HG03039 (cell line): ENCODE results near the gene CCNF.
"Not testable (repeated sequence)": the region's sequence is repeated elsewhere in the genome, so short reads cannot be mapped to it uniquely, and the experiment has no call there.

Source experiments
- ATAC-seq: cut with Tn5 transposase; IDR thresholded peaks from one replicate; pipeline ENCODE4 v1.9.1; 2021; ENCODE audit warnings: mild to moderate bottlenecking, moderate library complexity; ENCODE audit not compliant: unreplicated experiment

CCNF gene, protein sequence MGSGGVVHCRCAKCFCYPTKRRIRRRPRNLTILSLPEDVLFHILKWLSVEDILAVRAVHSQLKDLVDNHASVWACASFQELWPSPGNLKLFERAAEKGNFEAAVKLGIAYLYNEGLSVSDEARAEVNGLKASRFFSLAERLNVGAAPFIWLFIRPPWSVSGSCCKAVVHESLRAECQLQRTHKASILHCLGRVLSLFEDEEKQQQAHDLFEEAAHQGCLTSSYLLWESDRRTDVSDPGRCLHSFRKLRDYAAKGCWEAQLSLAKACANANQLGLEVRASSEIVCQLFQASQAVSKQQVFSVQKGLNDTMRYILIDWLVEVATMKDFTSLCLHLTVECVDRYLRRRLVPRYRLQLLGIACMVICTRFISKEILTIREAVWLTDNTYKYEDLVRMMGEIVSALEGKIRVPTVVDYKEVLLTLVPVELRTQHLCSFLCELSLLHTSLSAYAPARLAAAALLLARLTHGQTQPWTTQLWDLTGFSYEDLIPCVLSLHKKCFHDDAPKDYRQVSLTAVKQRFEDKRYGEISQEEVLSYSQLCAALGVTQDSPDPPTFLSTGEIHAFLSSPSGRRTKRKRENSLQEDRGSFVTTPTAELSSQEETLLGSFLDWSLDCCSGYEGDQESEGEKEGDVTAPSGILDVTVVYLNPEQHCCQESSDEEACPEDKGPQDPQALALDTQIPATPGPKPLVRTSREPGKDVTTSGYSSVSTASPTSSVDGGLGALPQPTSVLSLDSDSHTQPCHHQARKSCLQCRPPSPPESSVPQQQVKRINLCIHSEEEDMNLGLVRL

DNA sequence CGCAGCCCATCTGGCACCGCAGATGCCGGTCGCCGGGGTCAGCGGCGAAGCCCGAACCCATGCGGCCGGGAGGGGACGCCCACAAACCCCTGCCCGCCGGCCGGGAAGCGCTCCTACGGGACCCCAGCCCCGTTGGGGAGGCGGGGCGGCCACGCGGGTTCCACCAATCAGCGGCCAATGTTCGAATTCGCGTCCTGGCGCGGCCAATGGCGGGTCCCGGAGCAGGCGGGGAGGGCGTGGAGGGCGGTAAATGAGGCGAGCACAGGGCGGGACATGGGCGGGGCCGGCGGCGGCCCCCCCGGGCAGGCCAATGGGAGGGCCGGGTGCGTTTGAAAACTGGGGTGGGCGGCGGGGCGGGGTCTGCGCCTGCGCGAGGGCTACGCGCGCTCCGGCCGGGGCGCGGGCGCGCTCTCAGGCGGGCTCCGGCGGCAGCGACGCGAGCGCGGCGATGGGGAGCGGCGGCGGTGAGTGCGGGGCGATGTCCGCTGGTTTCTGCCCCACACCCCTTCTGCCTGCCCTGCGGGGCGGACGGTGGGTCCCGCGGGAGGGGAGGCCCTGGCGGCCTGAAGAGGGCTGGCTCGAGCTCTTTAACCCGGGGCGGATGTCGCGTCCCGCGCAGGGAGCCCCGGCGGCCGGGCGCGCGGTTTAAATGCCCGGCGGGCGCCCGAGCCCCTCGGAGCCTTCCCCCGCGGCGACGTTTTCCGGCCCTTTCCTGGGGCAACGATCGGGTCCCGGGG is at the start of gene CCNF:
TSS of gene CCNF (plus strand) at position 414 of the 737 bp plus-strand sequence. CDS start at position 449, 35 bp downstream.
- peak; percentile 77 for ATAC-seq

DNA sequence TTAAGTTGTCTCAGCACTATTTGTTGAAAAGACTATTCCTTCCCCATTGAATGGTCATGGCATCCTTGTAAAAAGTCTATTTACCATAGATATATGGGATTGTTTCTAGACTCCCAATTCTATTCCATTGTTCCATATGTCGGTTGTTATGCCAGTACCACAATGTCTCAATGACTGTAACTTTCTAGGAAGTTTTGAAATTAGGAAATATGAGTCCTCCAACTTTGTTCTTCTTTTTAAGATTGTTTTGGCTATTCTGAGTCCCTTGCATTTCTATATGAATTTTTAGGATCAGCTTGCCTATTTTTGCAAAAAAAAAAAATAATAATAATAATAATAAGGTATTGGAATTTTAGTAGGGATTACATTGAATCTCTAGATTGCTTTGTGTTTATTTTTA is 45.7 kb upstream of the CCNF start:
- ATAC-seq = no peak

DNA sequence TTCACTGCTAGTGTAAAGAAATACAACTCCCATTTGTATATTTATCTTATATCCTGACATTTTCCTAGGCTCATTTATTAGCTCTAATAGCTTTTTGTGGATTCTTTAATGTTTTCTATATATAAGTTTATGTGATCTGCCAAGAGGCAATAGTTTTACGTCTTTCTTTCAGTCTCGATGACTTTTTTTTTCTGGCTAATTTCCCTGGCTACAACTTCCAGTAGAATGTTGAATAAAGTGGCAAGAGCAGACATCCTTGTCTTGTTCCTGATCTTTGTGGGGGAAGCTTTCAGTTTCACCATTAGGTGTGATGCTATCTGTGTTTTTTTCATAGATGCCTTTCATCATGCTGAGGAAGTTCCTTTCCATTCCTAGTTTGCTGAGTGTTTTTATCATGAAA is 44.8 kb upstream of the CCNF start:
- no peak for ATAC-seq

DNA sequence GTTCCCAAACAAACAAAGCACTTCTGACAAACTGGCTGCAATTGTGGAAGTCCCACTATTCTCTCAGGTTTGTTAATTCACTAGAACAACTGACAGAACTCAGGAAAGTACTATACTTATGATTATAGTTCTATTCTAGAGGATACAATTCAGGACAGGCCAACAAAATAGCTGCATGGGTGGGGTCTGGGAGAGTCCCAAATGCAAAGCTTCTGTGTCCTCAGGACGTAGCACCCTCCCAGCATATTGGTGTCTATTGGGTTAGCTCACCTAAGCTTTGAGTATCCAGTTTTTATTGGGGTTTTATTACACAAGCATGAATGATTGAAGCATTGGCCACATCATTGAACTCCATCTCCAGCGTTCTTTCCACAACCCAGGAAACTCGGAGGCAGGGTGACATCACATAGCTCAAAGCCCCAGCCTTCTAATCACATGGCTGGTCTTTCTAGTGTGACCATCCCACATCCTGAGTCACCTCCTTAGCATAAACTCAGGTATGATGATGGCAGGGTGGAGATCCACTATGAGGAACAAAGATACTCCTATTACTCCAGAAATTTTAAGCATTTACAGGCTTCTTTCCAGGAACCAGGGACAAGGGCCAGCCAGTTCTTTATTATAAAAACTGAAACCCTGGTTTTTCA is 43.9 kb upstream of the CCNF start:
- no peak for ATAC-seq

DNA sequence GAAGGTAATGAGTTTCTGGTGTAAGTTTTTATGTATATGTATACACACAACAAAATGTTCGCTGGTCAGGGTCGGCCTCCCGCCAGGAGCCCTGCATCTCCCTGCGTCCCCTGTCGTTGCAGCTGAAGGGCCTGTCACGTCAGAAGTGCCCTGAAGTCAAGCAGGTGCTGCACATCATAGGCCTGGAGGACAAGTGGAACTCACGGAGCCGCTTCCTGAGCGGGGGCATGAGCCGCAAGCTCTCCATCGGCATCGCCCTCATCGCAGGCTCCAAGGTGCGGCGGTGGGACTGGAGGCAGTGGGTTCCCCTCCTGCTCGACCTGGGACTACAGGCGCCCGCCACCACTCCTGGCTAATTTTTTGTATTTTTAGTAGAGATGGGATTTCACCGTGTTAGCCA is 43.3 kb upstream of the CCNF start:
- not testable (repeated sequence) for ATAC-seq

DNA sequence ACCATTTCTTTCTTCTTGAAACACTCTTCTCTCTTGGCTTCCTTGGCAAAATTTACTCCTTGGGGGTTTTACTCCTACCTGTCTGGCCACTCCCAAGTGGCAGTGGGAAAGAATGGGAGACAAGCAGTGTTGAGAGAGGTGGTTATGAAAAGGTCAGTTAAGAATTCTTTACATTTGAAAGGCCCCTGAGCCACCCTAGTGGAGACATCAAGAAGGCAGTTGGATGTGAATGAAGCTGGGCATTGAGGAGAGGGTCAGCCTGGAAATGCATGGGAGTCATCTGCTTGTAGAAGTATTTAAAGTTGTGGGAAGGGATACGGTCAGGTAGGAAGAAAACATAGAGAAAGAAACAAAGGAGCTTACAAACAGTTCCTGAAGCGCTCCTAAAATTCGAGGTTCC is 42.3 kb upstream of the CCNF start:
- ATAC-seq = no peak

DNA sequence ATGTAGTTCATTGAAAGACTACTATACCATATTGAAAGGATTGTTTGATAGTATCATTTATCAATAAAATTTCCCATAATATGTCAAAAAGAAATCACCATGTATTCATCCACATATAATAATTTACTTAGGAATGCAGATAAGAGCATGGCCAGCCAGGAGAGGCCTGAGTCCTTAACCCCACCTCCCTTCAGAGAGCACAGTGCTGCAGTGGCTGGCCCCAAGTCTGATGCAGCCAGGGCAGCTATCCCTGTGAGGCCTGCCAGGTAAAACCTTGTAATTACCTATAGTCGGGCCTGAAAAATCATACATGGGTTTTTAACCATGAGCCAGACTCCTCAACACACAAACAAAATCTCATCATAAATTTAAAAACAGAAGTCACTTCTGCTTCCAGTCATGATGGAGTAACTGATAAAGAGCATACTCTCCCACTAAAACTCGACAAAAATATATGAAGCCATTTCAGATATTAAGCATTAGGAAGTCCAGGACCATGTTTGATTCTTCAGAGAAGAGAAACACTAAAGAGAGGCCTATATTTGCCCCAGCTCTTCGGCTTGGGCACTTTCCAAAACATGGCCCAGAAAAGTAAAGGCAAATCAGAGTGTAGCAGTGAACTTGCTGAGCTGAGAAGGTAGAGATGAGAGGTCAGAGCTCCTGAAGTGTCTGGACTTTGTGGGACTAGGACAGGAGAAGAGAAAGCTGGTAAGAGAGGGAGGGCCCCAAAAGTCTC is 40.9 kb upstream of the CCNF start:
- ATAC-seq = no peak

DNA sequence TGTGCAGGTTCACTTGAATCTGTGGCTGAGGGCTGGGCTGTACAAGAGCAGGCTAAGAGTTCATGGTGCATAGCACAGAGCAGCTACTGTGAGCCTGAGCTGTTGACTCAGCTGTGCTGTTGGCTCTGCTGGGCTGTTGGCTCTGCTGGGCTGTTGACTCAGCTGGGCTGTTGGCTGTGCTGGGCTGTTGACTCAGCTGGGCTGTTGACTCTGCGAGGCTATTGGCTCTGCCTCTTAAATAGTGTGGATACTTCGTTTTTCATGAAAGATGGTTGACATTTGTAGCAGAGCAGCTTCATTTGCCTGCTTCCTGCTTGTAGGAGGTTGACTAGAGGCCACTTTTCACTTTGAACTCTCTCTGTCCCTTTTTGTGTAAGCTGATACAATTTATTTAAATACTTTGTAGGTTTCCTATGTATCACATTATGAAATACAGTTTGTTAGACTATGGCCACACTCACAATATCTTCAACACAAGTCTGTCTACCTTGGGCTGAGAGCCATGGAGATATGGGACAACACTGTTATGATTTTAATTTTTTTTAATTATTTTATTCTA is 40.3 kb upstream of the CCNF start:
- no peak for ATAC-seq

DNA sequence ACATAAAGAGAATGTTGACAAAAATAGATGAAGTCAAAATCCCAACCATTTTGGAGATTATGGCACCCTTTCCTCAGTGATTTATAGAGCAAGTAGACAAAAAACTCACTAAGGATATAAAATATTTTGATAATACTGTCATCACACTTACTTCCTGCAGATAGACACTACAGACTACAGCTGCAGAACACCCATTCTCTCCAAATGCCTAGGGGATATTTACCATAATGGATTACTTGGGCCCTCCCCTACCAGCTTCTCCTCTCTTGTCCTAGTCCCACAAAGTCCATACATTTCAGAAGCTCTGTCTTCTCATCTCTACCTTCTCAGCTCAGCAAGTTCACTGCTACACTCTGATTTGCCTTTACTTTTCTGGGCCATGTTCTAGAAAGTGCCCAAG is 37.2 kb upstream of the CCNF start:
- no peak for ATAC-seq

DNA sequence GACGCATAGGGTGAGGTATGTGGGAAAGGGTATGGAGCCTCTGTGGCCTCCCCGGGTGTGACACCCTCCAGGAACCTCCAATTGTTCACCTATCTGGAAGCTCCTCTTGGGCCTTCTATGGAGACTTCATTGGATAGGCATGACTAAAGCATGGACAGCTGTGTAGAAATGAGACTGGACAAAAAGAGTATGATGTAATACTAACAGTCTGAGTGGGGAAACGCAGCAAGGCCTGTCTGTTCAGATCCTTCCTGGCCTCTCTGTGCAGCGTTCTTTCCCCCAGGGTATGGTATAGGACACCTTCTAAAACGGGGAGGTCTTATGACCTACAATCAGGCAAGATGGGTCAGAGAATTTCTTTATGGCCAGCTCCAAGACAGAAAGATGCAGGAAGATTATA is 30.7 kb upstream of the CCNF start:
- no peak for ATAC-seq

DNA sequence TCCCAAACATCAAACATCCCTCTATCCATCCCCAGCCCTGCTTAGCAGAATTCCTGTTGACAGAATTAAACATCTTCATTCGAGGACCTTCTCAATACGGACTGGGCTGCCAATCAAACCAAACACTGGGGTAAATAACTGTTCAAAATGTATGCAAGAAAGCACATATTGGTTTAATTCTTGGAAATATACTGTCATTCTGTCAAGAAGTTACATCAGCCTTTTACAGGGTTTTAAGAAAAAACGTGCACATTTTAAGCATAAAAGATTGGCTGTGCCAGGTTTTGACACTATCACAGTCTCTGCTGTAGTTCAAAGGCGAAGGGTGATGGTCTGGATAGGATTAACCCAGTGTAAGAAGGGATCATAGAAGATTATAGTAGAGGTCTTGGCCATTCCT is 25.1 kb upstream of the CCNF start:
- no peak for ATAC-seq

DNA sequence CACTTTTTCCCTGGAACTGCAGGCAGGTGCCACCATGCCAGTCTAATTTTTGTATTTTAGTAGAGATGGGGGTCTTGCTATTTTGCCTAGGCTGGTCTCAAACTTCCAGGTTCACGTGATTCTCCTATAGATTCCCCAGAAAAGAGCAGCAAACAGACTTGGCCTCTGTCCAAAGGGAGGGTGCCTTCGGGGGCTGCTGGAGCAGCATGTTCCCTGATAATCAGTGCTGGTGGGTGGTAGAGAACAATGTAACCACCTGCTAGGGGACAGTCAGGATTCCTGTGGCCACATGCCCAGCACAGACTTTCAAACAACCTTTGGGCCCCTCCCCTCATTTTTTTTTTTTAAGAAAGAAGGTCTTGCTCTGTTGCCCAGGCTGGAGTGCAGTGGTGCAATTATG is 14.2 kb upstream of the CCNF start:
- ATAC-seq = no peak

DNA sequence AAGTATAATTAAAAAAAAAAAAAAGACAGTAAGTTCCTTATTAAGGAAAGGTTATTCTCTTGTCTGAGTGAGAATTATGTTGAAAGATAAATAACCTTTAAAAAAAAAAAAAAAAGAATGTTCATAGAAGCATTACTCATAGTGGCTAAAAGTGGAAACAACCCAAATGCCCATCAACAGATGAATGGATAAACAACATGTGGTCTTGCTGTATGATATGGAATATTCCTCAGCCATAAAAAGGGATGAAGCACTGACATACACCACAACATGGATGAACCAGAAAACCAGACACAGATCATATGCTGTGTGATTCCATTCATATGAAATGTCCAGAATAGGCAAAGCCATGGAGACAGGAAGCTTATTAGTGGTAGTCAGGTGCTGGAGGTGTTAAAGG is 9.2 kb upstream of the CCNF start:
- no peak for ATAC-seq

DNA sequence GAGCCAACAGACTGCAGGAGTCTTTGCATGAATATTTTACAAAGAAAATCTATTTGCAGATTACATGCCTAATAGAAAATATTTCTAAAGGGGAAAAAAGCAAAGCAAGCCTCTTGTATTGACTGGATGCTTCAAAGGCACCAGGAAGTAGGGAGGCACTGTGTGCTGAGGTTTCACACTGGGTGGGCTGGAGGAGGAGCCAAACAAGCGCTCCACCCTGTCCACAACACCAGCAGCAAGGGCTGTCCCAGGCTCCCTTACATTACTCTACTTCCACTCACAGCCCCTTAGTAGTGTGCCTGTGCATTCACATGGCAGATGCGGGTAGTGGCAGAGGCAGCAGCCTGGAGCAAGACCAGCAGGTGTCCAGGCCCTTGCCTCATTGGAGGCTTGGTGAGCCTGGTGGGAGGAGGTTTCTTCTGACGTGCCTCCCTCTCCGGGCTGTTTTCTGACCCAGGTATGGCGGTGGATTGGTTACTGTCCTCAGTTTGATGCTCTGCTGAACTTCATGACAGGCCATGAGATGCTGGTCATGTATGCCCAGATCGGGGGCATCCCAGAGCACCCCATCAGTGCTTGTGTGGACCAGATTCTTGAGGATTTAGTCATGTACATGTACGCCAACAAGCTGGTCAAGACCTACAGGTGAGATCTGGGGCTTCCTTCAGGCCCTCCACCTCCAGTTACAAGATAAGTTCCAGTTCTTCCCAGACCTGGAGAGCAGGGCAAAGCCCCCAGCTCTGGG is 7.0 kb upstream of the CCNF start:
- ATAC-seq = no peak

DNA sequence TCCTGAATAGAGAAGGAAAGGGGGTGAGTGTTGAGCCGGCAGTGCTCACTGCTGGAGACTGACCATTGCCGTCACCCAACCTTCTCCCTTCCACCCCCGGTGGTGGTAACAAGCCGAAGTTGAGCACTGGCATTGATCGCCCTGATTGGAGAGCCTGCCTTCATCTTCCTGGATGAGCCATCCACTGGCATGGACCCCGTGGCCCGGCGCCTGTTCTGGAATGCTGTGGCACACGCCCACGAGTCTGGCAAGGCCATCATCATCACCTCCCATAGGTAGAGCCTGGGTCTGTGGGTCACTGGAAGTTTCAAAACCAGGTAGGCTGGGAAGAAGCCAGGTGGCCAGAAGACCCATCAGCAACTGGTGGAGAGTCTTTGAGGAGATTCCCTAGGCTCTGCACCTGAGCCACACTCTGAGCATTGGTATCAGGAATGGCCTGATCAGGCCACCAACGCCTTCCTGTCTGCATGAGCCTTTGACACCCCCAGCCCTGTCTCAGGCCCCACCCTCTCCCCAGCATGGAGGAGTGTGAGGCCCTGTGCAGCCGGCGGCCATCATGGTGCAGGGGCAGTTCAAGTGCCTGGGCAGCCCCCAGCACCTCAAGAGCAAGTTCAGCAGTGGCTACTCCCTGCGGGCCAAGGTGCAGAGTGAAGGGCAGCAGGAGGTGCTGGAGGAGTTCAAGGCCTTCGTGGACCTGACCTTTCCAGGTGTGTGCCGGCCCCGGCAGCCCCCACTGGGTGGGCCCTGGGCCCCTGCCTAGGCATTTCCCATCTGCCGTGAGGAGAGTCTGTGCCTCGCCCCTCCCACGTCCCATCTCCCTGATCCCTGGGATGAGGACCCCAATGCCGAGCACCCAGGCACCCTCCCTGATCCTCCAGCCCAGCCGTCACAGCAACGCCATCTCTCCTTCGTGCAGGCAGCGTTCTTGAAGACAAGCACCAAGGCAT is 4.9 kb upstream of the CCNF start:
- no peak for ATAC-seq

DNA sequence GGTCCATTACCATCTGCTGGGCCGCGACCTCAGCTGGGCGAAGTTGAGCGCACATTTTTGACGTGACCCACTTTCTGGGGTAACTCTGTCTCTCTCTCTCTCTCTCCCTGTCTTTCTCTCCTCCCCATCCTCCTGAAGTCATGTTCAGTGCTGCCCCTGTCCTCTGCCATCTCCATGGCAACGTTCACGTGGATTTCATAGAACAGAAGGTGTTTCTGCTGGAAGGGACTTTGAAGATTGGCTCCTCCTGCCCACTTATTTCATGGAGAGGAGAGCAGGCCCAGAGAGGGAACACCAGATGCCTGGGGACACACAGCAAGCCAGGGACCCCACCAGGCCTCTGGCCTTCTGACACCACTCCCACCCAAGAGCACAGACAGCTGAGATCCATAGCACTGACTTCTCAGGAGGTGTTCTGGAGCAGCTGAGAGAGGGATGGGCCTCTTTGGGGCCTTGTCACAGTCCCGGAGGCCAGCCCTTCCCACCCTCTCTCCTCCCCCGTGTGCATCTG is 4.2 kb upstream of the CCNF start:
- ATAC-seq = no peak

DNA sequence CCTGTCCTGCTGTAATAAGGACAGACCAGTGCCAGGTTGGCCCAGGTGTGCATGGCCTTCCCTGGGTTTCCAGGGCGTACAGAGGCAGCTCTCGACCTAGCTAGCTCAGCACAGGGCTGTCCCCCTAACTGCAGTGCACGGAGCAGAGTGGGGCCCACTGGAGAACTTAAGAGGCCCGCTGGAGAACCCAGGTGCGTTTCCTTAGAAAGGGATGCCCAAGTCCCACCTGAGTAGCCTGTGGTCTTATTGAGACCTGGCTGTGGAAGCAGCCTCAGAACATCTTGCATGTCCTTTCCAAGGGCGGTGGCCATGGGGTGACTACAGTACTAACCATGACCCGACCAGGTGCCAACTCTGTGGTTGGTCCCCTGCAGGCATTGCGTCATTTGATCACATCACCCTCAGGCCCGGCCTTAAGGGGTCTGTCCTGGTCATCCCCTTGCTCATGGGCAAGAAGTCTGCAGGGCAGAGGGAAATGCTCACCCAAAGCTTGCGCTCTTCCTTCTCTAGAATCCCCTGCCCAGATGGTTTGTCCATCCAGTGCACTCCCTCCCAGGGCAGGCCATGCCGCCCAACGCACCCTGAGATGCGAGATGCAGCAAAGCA is 3.3 kb upstream of the CCNF start:
- ATAC-seq = no peak

DNA sequence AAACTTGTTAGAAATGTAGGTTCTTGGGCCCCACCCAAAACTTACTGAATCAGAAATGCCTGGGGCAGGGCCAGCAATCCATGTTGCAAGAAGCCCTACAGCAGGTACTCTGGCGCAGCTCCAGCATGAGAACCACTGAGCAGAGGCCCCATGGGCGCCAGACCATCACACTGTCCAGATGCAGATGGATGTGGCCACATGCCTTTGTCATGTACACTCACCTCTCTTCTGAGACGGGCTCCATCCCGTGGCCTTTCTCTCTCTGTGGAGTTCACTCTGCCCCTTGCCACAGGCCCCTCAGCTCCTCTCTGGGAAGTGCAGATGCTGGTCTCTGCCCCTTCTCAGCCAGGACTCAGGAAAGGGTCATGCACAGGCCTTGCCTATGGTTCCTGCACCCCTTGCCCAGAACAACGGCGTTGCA is 2.3 kb upstream of the CCNF start:
- ATAC-seq = no peak
